Stimulated activated CD8-positive, alpha-beta memory T cell treated with anti-CD3 and anti-CD28 coated beads, Interleukin-7, amount 100 ng/mL, for 1 hour (primary cell): Measurements from ENCODE around the gene MUC3A.

Experiments used
- DNase-seq, 2 donors: peaks; one replicate each; pipeline ENCODE4 v3.0.0-alpha.2; 2020; ENCODE audit warnings: low read depth in 2 of 2

Gene MUC3A

GRCh38 chr7:100946766-100947365, 2.5 kb upstream of the MUC3A start:
- DNase-seq = no peak

- no peak for DNase-seq
Measured at GRCh38 chr7:100947792-100948191, 1.5 kb upstream of the MUC3A start.

- no peak for DNase-seq
Measured at GRCh38 chr7:100949933-100950443, 654 bp downstream of the MUC3A start.

- DNase-seq = no peak
Measured at GRCh38 chr7:100951172-100951571, 1.8 kb downstream of the MUC3A start.

- DNase-seq = no peak
Measured at GRCh38 chr7:100951888-100952560, 2.7 kb downstream of the MUC3A start.

GRCh38 chr7:100952641-100953040, 3.3 kb downstream of the MUC3A start:
- DNase-seq = no peak

- DNase-seq = no peak
Measured at GRCh38 chr7:100957832-100958421, 8.6 kb downstream of the MUC3A start.

- no peak for DNase-seq
Measured at GRCh38 chr7:100959894-100960293, 10.6 kb downstream of the MUC3A start.

- DNase-seq = no peak
Measured at GRCh38 chr7:100962537-100962936, 13.2 kb downstream of the MUC3A start.

- no peak for DNase-seq
Measured at GRCh38 chr7:100963386-100963785, 14.1 kb downstream of the MUC3A start.

GRCh38 chr7:100963874-100964273, 14.5 kb downstream of the MUC3A start:
- no peak for DNase-seq

GRCh38 chr7:100964630-100965029, 15.3 kb downstream of the MUC3A start:
- DNase-seq = no peak

GRCh38 chr7:100965045-100965722, 15.8 kb downstream of the MUC3A start:
- no peak for DNase-seq

GRCh38 chr7:100965723-100966541, 16.6 kb downstream of the MUC3A start:
- peak; percentile 42 to 53 for DNase-seq

GRCh38 chr7:100966542-100967291, 17.4 kb downstream of the MUC3A start:
- DNase-seq = no peak

GRCh38 chr7:100967292-100967863, 18.0 kb downstream of the MUC3A start:
- no peak for DNase-seq

GRCh38 chr7:100968031-100968430, 18.7 kb downstream of the MUC3A start:
- DNase-seq = no peak

GRCh38 chr7:100968650-100969049, 19.3 kb downstream of the MUC3A start:
- no peak for DNase-seq

- no peak for DNase-seq
Measured at GRCh38 chr7:100969066-100969615, 19.8 kb downstream of the MUC3A start, which contains the start of gene MUC12. Gene MUC12, plus strand, starts transcription at chr7:100969565. Its CDS starts 58 bp downstream, at chr7:100969623.
